Stimulated activated CD4-positive, alpha-beta T cell treated with anti-CD3 and anti-CD28 coated beads, Interleukin-4, amount 100 ng/mL, for 24 hours (primary cell): ENCODE measurements around the gene ONECUT2.

Experiments
- DNase-seq: peaks from one replicate; pipeline ENCODE4 v3.0.0-alpha.2; 2020

Gene ONECUT2

DNA sequence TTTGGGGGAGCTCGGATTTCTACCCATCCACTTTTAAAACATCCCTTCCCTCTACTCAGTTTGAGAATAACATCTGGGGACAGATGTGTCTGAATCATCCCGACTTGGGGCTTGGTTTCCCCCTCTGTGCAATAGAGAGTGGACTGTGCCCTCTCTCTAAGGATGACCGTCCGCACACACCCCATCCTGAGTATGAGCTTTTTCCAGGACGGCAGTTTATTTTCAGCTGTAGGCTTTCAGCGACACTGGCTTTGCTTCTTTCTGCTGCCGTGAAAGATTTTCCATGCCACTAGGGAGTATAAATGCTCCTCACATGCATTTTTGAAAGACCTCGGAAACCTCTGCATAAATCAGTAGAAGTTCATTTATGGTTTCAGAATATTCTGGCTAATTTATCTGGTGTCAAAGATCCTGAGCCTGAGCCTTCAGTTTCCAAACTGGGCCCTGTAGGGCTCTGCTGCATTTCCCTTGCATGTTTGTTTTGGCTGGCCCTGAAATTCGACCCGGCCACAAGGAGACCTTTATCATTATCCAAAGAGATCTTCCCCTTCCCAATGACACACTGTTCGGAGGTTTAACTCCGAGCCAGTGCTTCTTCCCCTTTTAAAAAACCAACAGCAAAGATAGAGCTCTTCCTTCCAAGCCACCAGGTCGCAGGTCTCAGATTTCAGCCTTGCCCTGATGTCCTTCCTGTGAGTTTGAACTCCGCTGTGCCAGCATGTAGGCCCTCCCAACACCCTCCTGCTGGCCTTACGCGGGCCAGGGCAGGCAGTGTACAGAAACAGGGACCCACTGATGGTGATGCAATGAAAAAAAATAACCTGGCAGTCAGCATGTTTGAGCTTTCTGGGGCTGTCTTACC, 98.1 kb downstream of the ONECUT2 start:
- no peak for DNase-seq

DNA sequence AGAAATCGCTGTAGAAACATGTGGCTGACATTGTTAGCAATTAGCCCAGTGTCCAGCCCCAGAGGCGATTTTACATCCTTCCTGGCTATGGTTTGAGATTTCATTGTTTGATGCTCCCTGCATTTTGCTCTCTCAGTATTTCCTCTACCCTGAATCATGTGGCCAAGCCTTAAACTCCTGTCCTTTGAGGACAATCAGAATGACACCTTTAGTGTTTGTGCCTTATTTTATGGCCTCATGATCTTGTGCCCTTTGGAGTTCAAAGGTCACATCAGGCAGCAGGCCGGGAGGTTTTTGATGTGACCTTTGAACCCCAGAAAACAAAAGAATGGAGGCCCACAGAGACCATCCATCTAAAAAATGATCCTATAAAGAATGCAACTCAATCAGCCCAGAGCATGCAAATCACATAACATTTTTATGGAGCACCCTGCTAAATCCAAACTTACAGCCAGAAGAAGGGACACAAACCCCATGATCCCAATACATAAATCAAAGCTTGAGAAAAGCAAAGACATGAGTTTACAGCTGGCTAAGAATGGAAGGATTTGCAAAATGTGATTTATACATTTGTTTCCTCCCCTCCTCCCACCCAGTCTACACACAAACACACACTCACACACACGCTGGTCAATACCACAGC, 98.8 kb downstream of the ONECUT2 start:
- no peak for DNase-seq

DNA sequence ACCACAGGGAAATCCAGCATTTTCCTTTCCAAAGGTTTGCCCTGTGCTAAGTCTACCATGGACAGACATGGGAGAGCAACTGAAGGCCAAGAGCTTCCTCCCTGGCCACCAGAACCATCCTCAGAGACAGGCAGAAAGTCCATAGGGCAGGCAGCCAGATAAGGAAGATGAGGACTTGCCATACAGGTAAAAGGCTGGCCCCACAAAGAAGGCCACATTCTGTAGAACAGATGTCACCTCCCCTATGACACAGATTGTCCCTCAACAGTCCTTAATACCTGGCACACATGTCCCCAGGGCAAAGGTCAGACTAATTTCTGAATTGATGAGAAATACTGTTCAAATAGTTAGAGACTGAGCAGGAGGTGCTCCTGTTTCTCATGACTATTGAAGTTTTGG, 99.3 kb downstream of the ONECUT2 start:
- DNase-seq = no peak

DNA sequence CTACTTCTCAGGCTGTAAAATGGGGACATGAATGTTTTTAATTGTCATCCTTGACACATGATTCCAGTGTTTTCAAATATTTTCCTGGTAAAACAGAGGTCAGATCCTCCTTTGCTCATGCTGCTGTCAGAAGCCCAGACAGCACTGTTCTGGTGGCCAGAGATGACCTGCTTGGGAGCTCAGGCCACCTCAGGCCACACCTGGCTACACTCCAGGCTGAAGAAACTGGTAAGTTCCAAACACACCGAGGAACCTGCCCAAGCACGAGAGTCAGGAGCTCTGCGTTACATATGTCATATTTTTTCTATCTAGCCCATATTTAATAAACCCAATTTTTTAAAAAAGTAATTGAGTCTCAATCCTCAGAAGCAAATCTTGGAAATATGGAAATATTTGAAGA, 103.4 kb downstream of the ONECUT2 start:
- no peak for DNase-seq

DNA sequence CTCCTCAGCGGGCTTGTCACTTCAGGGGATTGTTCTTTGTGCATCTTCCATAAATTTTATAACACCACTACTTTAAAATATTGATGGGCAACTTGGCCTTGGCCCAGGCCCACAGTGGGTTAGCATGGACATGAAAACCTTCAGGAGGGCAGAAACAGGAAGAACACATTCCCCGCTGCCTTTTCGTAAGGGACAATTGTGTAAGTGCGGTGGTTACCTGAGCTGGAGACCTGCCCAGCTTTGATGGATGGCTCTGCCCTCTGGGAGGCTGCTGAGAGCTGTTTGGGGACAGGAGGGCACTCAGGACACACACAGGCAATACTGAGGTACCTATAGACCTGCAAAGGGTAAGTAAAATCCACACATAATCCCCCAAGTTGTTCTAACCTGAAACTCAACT, 104.5 kb downstream of the ONECUT2 start:
- DNase-seq = no peak
